GM06990 (cell line): ENCODE data around the gene HTT-AS.
"Not testable (repeated sequence)": the region's sequence is repeated elsewhere in the genome, so short reads cannot be mapped to it uniquely, and the experiment has no call there.

ENCODE experiments used
- DNase-seq: peaks from one replicate; pipeline ENCODE4 v3.0.0-alpha.2; 2011; ENCODE audit not compliant: insufficient read length; ENCODE audit errors: extremely low read depth
- H3K27me3 ChIP-seq: replicated peaks from 2 replicates; pipeline ENCODE4 v1.6.0; 2011; ENCODE audit warnings: low read length; ENCODE audit not compliant: control insufficient read depth, insufficient read depth
- H3K36me3 ChIP-seq: 2 replicates; pipeline ENCODE4 v1.5.1; 2011; ENCODE audit warnings: low read length; ENCODE audit not compliant: control insufficient read depth, insufficient read depth
- H3K4me3 ChIP-seq: replicated peaks from 2 replicates; pipeline ENCODE4 v1.5.1; 2011; ENCODE audit warnings: low read depth, mild to moderate bottlenecking, control low read depth, low read length
- TF ChIP-seq, protein P1 (sequence below): IDR thresholded peaks from 2 replicates; pipeline ENCODE4 v1.5.1; 2011; ENCODE audit warnings: low read length, control low read depth, mild to moderate bottlenecking, inconsistent platforms; ENCODE audit not compliant: insufficient read depth, poor library complexity, severe bottlenecking

Gene HTT-AS

DNA sequence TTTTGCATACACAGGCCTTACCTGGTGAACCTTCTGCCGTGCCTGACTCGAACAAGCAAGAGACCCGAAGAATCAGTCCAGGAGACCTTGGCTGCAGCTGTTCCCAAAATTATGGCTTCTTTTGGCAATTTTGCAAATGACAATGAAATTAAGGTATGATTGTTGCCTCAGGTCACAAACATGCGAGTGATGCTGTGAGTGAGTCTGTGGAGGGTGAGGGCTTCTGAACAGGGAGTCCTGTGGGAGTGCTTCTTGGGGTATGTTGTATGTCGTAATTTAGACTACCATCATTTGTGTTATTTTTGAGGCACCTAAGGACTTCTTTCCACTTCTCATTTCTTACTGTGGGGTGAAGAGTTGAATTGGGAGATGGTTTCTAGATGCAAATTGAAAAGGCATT lies 32.9 kb upstream of the HTT-AS start:
- H3K27me3 ChIP-seq: no peaks in the 10 kb centered on the region
- H3K36me3 ChIP-seq: peaks cover 28% of the 10 kb centered on the region
- no peak for DNase-seq
- TF ChIP-seq, protein P1, sequence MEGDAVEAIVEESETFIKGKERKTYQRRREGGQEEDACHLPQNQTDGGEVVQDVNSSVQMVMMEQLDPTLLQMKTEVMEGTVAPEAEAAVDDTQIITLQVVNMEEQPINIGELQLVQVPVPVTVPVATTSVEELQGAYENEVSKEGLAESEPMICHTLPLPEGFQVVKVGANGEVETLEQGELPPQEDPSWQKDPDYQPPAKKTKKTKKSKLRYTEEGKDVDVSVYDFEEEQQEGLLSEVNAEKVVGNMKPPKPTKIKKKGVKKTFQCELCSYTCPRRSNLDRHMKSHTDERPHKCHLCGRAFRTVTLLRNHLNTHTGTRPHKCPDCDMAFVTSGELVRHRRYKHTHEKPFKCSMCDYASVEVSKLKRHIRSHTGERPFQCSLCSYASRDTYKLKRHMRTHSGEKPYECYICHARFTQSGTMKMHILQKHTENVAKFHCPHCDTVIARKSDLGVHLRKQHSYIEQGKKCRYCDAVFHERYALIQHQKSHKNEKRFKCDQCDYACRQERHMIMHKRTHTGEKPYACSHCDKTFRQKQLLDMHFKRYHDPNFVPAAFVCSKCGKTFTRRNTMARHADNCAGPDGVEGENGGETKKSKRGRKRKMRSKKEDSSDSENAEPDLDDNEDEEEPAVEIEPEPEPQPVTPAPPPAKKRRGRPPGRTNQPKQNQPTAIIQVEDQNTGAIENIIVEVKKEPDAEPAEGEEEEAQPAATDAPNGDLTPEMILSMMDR: no peak
- H3K4me3 ChIP-seq: no peak overlapping the region

DNA sequence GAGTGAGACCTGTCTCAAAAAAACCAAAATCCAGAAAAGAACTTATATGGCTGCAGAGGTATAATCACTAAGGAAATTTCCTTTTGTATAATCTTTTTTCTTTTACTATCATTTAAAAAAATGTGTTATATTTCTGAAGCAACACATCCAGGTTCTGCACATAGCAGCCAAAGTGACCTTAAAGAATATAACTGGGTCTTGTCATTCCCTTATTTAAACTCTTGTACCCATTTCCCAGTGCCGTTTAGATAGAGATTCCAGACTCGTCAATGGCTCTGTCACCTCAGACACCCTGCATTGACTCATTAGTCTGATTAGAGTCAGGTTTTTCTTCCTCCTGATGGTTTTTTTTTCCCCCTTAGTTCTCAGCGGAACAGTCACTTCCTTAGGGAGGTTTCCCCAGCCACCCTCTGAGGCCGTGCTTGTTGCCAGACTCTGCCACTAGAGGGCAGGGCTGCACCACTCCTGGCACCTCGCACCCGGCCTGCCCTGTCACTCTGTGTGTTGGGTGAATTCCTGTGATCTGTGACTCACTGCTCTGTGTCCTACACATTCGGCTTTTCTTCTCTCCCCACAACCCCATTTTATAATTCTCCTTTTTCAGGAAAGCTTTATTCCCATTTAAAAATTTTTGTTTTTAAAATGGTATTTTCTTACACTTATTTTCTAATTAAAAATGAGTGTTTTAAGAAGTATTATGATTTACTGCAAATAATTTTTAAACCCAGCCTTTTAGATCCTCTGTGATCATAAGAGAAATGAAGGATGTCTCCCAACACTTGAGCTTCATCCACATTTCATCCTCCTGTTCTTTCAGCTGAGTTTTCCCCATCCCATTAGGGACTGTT lies 32.2 kb upstream of the HTT-AS start:
- no peaks in the 10 kb centered on the region for H3K27me3 ChIP-seq
- DNase-seq: peak; percentile 82
- TF ChIP-seq, protein P1: peak; percentile 98
- peaks cover 30% of the 10 kb centered on the region for H3K36me3 ChIP-seq
- no peak overlapping the region for H3K4me3 ChIP-seq

DNA sequence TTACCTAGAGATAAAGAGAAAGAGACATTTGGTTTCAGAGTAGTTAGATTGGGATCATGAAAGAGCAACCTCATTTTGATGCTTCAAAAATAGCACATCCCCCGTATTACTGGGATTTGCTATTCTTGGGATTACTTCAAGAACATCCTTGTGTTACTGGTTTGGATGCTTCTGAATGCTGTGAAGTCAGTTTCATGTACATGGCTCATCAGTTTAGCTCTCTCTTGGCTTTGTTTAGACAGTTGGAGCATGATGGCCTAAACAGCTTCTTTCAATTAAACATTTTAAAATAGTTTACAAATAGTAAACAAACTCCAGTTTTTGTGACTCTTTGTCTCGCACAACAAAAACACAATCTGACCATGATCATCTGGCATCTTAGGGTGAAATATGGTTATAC lies 24.0 kb upstream of the HTT-AS start:
- DNase-seq: no peak
- Histone ChIP-seq H3K27me3 (no peaks in the 10 kb centered on the region), H3K36me3 (peaks cover 19% of the 10 kb centered on the region), H3K4me3 (no peak overlapping the region)
- TF ChIP-seq, protein P1: no peak

DNA sequence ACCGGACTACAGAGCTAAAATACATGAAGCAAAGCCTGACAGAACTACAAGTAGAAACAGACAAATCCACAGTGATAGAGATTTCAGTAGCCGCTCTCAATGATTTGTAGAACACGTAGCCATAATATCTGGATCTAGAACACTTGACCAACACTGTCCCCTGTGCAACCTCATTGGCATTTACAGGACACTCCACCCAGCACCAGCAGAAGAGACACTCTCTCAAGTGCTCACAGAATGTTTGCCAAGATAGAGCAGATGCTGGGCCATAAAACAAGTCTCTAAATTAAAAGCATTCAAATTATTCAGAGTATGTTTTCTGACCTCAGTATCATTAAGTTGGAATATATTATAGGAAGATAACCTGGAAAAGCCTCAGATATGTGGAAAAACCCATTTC lies 21.9 kb upstream of the HTT-AS start:
- DNase-seq: no peak
- Histone ChIP-seq H3K27me3 (no peaks in the 10 kb centered on the region), H3K36me3 (peaks cover 12% of the 10 kb centered on the region), H3K4me3 (no peak overlapping the region)
- TF ChIP-seq, protein P1: no peak

DNA sequence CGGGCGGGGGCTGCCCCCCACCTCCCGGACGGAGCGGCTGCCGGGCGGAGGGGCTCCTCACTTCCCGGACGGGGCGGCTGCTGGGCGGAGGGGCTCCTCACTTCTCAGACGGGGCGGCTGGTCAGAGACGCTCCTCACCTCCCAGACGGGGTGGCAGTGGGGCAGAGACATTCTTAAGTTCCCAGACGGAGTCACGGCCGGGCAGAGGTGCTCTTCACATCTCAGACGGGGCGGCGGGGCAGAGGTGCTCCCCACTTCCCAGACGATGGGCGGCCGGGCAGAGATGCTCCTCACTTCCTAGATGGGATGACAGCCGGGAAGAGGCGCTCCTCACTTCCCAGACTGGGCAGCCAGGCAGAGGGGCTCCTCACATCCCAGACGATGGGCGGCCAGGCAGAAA lies 20.4 kb upstream of the HTT-AS start:
- not testable (repeated sequence) for H3K4me3 ChIP-seq, DNase-seq, H3K27me3 ChIP-seq, H3K36me3 ChIP-seq

DNA sequence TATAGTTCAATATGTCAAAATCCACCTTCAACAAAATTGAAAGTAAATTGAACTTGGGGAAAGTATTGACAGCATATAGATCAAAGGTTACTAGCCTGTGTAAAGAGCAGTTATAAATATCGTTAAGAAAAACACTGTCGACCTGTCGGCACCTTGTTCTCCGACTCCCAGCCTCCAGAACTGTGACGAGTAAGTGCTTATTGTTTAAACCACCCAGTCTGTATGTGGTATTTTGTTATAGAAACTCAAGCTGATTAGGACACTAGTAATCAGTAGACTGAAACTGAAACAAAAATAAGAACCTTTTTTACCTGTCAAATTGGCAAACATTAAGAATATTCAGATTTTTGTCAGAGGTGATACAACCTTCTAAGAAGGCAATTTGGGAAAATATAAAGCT lies 17.1 kb upstream of the HTT-AS start:
- TF ChIP-seq, protein P1: no peak
- DNase-seq: no peak
- Histone ChIP-seq H3K36me3 (peaks cover 7% of the 10 kb centered on the region), H3K27me3 (no peaks in the 10 kb centered on the region), H3K4me3 (no peak overlapping the region)
